NCI-H748 (cell line): Measurements from ENCODE around the gene TSPEAR.
A peak's percentile ranks its signal among the peaks of the same experiment; 100 is the strongest.
"Not testable (repeated sequence)": the region's sequence is repeated elsewhere in the genome, so short reads cannot be mapped to it uniquely, and the experiment has no call there.

Source experiments
- DNase-seq: peaks from one replicate; lab custom pipeline; 2025; ENCODE audit not compliant: unreplicated experiment; lab: John Stamatoyannopoulos, UW

The TSPEAR gene

GRCh38 chr21:44574457-44575306, 136.7 kb downstream of the TSPEAR start:
- DNase-seq: peak; percentile 79

- DNase-seq: not testable (repeated sequence)
Measured at GRCh38 chr21:44573630-44574456, 137.5 kb downstream of the TSPEAR start, which contains the start of gene KRTAP10-4. KRTAP10-4 (plus strand) TSS chr21:44573729; CDS start chr21:44573759, 30 bp downstream.

DNA sequence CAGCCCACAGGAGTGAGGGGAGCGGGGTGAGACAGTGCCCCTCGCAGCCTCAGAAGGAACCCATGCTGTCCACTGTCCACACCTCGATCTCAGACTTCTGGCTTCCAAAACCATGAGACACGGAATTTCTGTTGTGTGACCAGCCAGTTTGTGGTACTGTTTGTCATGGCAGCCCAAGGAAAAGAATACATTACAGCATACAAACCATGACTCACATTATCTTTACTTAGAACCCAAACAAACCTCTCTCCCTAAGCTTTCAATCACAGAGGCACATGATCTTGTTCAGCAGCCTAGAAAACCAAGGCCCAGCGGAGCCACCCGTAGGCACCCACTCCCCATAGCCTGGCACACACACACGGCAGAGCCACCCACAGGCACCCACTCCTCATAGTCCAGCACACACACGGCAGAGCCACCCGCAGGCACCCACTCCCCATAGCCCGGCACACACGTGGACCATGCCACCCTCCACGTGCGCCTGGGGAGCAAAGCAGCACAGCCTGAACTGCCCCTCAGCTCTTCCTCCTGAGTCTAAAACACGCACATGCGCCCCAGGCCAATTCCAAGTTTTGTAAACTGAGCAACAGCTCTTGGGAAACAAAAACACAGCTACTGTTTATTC, 138.3 kb downstream of the TSPEAR start:
- DNase-seq: no peak

DNA sequence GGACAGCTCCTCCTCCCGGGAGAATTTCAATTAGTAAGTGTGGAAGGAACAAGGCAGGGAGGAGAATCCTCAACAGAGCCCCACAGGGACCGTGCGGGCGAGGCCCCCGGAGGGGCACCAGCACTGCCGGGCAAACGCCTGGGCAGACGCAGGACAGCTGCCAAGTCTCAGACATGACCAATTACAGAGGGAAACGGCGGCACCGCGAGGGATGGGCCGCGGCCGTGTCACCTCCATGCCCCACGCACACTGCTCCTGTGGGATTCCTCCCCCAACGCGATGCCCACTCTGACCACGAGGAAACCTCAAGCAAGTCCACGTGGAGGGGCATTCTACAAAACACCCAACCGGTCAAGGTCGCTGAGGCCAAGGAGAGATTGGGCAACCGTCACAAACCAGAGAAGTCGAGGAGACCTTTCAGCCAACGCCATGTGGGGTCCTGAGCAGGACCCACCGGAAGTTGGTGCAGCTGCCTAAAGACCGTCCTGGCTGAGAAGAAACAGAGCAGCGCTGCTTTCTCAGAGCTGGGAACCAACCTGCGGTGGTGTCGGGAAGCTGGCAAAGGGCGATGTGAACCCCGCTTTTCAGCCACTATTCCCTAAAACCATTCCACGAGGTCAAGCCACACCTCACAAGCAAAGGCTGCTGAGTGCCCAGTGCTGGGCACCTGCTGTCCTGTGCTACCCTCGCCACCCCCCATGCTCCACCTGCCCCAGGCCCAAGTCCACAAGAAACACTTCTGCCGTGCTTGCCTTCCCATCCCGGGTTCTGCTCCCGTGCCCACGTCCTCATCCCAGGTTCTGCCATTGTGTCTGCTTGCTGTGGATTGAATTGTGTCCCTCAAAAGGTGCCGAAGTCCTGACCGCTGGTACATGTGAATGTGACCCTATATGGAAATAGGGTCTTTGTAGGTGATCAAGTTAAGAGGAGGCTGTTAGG, 139.3 kb downstream of the TSPEAR start:
- DNase-seq: no peak

DNA sequence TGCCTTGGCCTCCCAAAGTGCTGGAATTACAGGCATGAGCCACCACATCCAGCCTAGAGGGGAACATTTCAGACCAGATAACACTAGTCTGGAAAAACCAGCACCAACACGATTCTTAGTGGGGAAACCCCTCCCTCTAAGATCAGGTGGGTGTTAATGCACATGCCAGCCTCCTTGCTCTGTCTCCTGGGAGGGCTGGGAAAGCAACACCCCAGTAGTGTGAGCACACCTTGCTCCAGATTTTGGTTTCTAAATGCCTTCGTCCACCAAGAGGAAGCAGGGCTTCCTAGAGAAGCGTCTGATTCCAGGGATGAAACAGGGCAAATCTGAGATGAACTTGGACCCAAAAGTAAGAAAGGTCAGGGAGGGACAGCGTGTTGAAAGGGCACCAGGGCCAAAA, 140.1 kb downstream of the TSPEAR start:
- no peak for DNase-seq

- DNase-seq: no peak
Measured at GRCh38 chr21:44569861-44570517, 141.4 kb downstream of the TSPEAR start.

- peak; percentile 62 for DNase-seq
Measured at GRCh38 chr21:44568667-44569556, 142.5 kb downstream of the TSPEAR start.

- DNase-seq: no peak
Measured at GRCh38 chr21:44568261-44568660, 143.1 kb downstream of the TSPEAR start.

DNA sequence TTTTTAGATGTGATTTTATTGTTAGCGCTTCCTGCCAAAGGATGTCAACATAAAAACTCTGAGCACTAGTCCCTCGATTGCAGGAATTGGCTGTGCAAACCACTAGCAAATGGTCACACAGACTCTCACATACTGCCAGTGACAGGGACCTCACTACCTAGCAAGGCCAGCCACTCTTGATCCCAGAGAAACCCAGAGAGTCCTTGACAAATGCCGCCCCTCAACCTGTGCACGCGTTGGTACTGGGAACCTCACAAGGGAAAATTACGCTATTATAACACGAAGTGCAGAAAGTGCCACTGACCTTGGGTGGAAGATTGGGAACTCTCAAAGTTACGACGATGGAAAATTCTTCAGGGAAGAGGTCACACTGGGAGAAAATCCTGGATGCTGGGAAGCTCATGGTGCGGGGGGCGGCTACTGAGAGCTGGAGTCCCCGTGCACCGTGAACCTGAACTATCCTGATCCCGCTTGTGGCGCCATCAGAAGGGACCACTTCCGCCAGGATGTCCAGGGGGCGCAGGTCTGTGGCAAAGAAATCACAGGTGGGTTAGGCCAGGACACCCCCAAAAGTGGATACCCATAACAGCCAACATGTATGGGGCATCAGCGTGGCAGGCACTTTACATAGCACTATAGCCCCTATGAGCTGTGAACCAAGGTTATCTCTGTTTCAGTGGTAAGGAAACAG, 143.7 kb downstream of the TSPEAR start:
- DNase-seq: no peak

GRCh38 chr21:44566403-44566802, 145.0 kb downstream of the TSPEAR start:
- no peak for DNase-seq

GRCh38 chr21:44564886-44565598, 146.3 kb downstream of the TSPEAR start:
- no peak for DNase-seq

DNA sequence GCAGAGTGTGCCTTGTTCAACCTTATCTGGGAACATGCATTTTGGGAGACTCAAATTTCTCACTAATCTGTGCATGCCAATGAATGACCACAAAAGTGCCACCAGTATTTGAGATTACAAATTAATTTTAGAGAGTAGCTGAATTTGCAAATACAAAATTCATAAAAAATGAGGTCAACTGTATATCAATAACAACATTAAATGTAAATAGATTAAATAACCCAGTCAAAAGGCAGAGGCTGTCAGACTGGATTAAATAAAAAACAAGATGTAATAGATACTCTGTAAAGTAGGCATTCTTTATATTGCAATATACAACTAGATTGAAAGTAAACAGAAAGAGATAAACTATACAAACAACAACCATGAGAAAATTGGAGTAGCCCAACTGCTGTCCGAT, 147.3 kb downstream of the TSPEAR start:
- no peak for DNase-seq

- no peak for DNase-seq
Measured at GRCh38 chr21:44558695-44559094, 152.7 kb downstream of the TSPEAR start, which contains the start of gene KRTAP10-3. KRTAP10-3 (minus strand) TSS chr21:44558795; CDS start chr21:44558715, 80 bp downstream.

- not testable (repeated sequence) for DNase-seq
Measured at GRCh38 chr21:44558329-44558675, 153.1 kb downstream of the TSPEAR start.

- DNase-seq: no peak
Measured at GRCh38 chr21:44557491-44558328, 153.7 kb downstream of the TSPEAR start.

- peak; percentile 68 for DNase-seq
Measured at GRCh38 chr21:44556879-44557278, 154.5 kb downstream of the TSPEAR start.
